ENCODE measurements around the gene FAS. TPM values are rescaled to one million over a fixed set of nuclear protein-coding genes. Genes with fewer than 3 reads are reported as not detected.

The FAS gene
- total RNA-seq, 4 donors from 2014 or later: 15.0 to 27.5 (median 19.6) TPM

GRCh38 chr10:89029785-89030437 lies 39.3 kb downstream of the FAS start:
- H3K9me3 ChIP-seq: no peaks in the 10 kb centered on the region
- H3K4me3 ChIP-seq: no peak overlapping the region
- no peaks in the 10 kb centered on the region for H3K27me3 ChIP-seq
- WGBS, 2 donors (ENCODE audit: low coverage in 1 of 2): 28 to 41% methylated on average over 5 to 8 of the region's 8 CpGs
- TF ChIP-seq CTCF (IDR thresholded peaks at IDR 0.05) (peak; percentile 76 to 97 (median 94)), POLR2A (IDR thresholded peaks at IDR 0.05) (no peak), EP300 (IDR thresholded peaks at IDR 0.05) (no peak), POLR2AphosphoS5 (IDR thresholded peaks at IDR 0.05) (peak; percentile 36)
- peaks cover 8 to 36% (median 10%) of the 10 kb centered on the region in 3 donors for H3K4me1 ChIP-seq
- H3K27ac ChIP-seq: peak overlapping the region in 1 of 4 donors; percentile 20
- ATAC-seq: peak; percentile 50
- H3K36me3 ChIP-seq: no peaks in the 10 kb centered on the region

GRCh38 chr10:89030791-89031190 lies 40.2 kb downstream of the FAS start:
- TF ChIP-seq POLR2AphosphoS5 (IDR thresholded peaks at IDR 0.05): no peak
- TF ChIP-seq CTCF (IDR thresholded peaks at IDR 0.05): no peak
- no peak for TF ChIP-seq EP300 (IDR thresholded peaks at IDR 0.05)
- TF ChIP-seq POLR2A (IDR thresholded peaks at IDR 0.05): no peak

GRCh38 chr10:89032141-89032891 lies 41.7 kb downstream of the FAS start:
- Histone ChIP-seq H3K9me3 (no peaks in the 10 kb centered on the region), H3K4me3 (no peak overlapping the region), H3K4me1 (peaks cover 8 to 36% (median 10%) of the 10 kb centered on the region in 3 donors), H3K27ac (peak overlapping the region in 1 of 4 donors; percentile 14), H3K27me3 (no peaks in the 10 kb centered on the region), H3K36me3 (no peaks in the 10 kb centered on the region)
- TF ChIP-seq EP300 (IDR thresholded peaks at IDR 0.05): no peak
- TF ChIP-seq POLR2AphosphoS5 (IDR thresholded peaks at IDR 0.05): peak; percentile 57
- WGBS, 2 donors (ENCODE audit: low coverage in 1 of 2): 26 to 33% methylated on average over 5 to 8 of the region's 8 CpGs
- no peak for ATAC-seq

More at GRCh38 chr10:89030791-89031190, 40.2 kb downstream of the FAS start:
- Histone ChIP-seq H3K4me3 (no peak overlapping the region), H3K9me3 (no peaks in the 10 kb centered on the region), H3K27ac (peak overlapping the region in 1 of 4 donors; percentile 22), H3K36me3 (no peaks in the 10 kb centered on the region), H3K27me3 (no peaks in the 10 kb centered on the region), H3K4me1 (peaks cover 8 to 36% (median 10%) of the 10 kb centered on the region in 3 donors)
- no peak for ATAC-seq
- WGBS, 2 donors (ENCODE audit: low coverage in 1 of 2): 20% methylated on average over 1 of the region's 2 CpGs; no CpG with 5 or more reads in 1 of the 2 donors

- Histone ChIP-seq H3K27me3 (no peaks in the 10 kb centered on the region), H3K4me3 (no peak overlapping the region), H3K27ac (no peak overlapping the region), H3K9me3 (no peaks in the 10 kb centered on the region), H3K36me3 (no peaks in the 10 kb centered on the region), H3K4me1 (peaks cover 6 to 25% (median 10%) of the 10 kb centered on the region in 3 donors)
- 71 to 100% methylated on average over 1 of the region's 1 CpG for WGBS, 2 donors (ENCODE audit: low coverage in 1 of 2)
- TF ChIP-seq CTCF (IDR thresholded peaks at IDR 0.05): no peak
- TF ChIP-seq POLR2A (IDR thresholded peaks at IDR 0.05): no peak
- TF ChIP-seq POLR2AphosphoS5 (IDR thresholded peaks at IDR 0.05): no peak
- no peak for ATAC-seq
Observed at GRCh38 chr10:89035461-89035860, 44.9 kb downstream of the FAS start.

- H3K27ac ChIP-seq: no peak overlapping the region
- no peaks in the 10 kb centered on the region for H3K36me3 ChIP-seq
- TF ChIP-seq CTCF (IDR thresholded peaks at IDR 0.05) (no peak), POLR2AphosphoS5 (IDR thresholded peaks at IDR 0.05) (no peak), EP300 (IDR thresholded peaks at IDR 0.05) (no peak), POLR2A (IDR thresholded peaks at IDR 0.05) (no peak)
- H3K4me3 ChIP-seq: no peak overlapping the region
- peaks cover 5 to 9% (median 6%) of the 10 kb centered on the region in 3 donors for H3K4me1 ChIP-seq
- WGBS, 2 donors (ENCODE audit: low coverage in 1 of 2): 85 to 87% methylated on average over 3 of the region's 3 CpGs
- no peaks in the 10 kb centered on the region for H3K9me3 ChIP-seq
- no peak for ATAC-seq
- no peaks in the 10 kb centered on the region for H3K27me3 ChIP-seq
Observed at GRCh38 chr10:89037096-89037495, 46.5 kb downstream of the FAS start.
